Endometrial microvascular endothelial cells (primary cell): ENCODE measurements around the gene KCNJ18. TPM values are rescaled to one million over a fixed set of nuclear protein-coding genes. Genes with fewer than 3 reads are reported as not detected.
"Not testable (repeated sequence)": the region's sequence is repeated elsewhere in the genome, so short reads cannot be mapped to it uniquely, and the experiment has no call there.

ENCODE experiments used
- in situ Hi-C: cut with HindIII; loops from 2 replicates; pipeline ENCODE4 v1.10.0; 2017; ENCODE audit warnings: low sequenced_read_pairs, low pct_unique_long_range_greater_than_20kb; ENCODE audit errors: inconsistent ontology term
- total RNA-seq: library from RNA; depleted of rRNA; stranded (reverse); fragments of >200 nt; gene quantifications from one replicate; pipeline ENCODE4 v1.2.3, GENCODE V29; 2015; ENCODE audit errors: inconsistent ontology term

The KCNJ18 gene
- total RNA-seq = not detected

GRCh38 chr17:21691883-21692703 is at the start of gene KCNJ18:
TSS of gene KCNJ18 (plus strand) at chr17:21692523. CDS start at chr17:21702787, 10,264 bp downstream.
- in situ Hi-C loops = not testable (repeated sequence)

GRCh38 chr17:21648125-21648524 is 44.2 kb upstream of the KCNJ18 start:
- in situ Hi-C loops = not testable (repeated sequence)

- in situ Hi-C loops = not testable (repeated sequence)
Observed at GRCh38 chr17:21650043-21650442, 42.3 kb upstream of the KCNJ18 start.

DNA sequence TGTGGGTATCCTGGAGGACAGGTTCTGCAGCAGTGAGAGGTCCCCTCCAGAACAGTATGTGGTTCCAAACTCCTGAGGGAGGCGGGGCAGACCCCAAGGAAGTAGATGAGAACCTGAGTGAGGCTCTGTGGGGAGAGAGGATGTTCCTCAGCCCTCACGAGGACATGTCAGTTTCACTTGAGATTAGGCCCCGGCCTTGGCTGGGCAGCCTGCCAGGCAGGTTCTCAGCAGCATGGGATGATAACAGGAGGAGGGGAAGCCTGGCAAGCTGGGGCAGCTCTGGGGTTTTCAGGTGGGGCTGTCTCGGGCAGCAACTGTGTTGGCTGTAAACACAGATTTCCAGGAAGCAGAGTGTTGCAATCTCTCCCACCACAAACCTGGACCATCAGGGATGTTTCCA is 40.3 kb upstream of the KCNJ18 start:
- in situ Hi-C loops = not testable (repeated sequence)

- in situ Hi-C loops = not testable (repeated sequence)
Observed at GRCh38 chr17:21653211-21653610, 39.1 kb upstream of the KCNJ18 start.

DNA sequence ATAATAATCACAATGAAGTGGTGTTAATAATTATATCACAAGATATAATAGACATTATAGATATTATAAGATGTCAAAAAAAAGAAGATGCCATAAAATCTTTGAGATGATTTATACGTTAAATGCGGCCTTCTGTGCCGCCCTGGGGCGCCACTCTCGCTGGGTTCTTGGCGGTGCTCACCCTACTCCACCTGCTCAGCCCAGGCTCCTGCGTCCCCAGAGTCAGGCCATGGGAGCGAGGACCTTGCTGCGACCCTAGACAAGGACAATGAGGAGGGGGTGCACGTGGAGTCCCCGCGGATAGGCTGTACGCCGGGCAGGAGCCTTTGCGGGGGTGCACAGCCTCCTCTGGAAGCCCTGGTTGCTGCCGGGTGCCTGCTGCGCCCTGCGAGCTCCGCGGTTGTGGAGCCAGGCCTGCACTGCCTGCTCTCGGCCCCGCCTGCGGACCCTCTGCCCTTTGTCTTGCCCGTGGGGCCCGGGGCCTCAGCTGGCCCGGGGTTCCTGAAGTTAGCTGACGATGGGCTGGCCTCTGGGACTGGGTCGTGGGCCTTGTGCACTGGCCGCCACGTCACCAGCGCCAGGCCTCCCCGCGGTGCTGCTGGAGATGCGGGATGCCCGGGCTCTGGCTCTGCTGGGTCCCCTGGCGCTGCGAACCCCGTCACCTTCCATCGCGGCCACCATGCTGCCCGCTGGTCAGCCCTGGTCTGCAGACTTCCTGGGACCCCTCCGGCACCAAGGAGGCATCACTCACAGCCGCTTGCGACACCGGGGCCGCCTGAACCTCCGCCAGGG is 35.6 kb upstream of the KCNJ18 start:
- in situ Hi-C loops = not testable (repeated sequence)

GRCh38 chr17:21659635-21660034 is 32.7 kb upstream of the KCNJ18 start:
- in situ Hi-C loops = not testable (repeated sequence)

DNA sequence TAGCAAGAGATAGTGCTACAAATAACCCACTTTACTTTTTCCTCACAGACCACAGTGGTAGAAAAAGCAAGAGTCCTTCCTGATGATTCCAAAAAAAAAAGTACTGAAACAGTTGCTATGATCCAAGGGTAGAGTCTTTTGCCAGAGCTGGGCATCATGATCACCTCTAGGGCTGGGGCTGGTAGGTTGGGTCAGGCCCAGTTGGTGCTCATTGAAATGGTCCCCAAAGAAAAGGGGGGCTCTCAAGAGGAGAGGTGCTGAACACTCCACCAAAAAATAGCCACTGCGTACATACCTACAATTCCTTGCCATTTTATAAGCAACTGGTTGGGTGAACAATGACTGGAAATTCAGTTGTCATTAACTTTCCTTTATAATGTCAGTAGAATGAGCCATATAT is 30.9 kb upstream of the KCNJ18 start:
- in situ Hi-C loops = not testable (repeated sequence)

DNA sequence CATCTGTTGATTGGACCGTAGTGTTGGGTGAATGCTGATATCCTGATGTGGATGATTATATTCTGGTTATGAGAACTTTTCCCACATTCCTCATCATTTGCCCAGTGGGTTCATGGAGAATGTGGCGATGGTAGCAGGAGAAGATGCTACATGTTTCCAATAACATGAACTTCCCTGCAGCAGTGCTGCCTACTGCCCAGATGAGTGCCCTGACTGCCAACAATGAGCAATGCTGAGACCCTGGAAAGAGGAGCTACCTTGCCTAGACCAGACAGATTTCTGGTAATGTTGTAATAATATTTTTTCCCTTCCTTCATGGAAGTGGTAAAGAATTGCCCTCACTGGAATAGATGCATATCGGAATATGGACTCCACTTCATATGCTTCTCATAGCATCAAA is 29.2 kb upstream of the KCNJ18 start:
- in situ Hi-C loops = not testable (repeated sequence)

DNA sequence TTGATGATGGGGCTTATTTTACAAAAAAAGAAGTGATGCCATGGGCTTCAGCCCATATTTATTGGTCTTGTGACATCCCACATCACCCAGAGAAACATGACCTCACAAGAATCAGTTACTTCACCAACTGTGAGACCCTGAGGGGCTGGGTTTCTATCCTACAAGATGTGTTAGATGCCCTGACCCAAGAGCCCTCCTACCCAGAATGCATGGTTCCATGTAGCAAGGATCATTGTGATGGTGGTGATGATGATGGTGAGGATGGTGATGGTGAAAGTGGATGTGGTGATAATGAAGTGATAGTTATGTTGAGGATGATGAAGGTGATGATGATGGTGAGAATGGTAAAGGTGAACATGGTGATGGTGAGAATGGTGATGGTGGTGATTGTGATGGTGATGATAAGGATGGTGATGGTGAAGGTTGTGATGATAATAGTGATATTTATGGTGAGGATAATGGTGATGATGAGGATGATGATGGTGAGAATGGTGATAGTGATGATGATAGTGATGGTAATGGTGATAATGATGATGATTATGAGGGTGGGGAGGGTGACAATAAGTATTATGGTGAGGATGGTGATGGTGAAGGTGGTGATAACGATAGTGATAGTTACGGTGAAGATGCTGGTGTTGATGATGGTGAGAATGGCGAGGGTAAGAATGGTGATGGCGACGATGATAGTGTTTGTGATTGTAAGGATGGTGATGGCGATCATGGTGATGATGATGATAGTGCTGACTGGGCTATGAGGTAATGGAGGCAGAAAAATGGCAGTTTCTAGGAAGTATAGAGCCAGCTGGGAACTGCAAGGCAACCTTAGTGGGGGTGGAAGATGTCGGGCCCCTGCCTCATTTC is 28.5 kb upstream of the KCNJ18 start:
- in situ Hi-C loops = not testable (repeated sequence)

DNA sequence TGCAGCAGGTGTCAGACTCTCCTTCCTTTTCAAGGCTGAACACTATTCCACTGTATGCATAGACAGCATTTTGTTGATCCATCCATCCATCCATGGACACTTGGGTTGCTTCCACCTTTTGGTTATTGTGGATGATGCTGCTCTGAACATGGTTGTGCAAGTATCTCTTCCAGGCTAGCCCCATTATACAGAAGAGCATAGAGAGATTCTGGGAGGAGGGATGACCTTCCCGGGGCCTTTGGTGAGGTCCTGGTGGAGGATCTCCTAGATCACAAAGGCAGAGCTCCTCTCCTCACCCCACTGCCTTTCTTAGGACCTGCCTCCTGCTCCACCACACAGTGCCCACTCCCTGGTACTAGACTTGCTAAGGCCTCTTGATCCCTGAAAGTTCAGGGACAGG is 27.2 kb upstream of the KCNJ18 start:
- in situ Hi-C loops = not testable (repeated sequence)

GRCh38 chr17:21665935-21666493 is 26.3 kb upstream of the KCNJ18 start:
- in situ Hi-C loops = not testable (repeated sequence)

DNA sequence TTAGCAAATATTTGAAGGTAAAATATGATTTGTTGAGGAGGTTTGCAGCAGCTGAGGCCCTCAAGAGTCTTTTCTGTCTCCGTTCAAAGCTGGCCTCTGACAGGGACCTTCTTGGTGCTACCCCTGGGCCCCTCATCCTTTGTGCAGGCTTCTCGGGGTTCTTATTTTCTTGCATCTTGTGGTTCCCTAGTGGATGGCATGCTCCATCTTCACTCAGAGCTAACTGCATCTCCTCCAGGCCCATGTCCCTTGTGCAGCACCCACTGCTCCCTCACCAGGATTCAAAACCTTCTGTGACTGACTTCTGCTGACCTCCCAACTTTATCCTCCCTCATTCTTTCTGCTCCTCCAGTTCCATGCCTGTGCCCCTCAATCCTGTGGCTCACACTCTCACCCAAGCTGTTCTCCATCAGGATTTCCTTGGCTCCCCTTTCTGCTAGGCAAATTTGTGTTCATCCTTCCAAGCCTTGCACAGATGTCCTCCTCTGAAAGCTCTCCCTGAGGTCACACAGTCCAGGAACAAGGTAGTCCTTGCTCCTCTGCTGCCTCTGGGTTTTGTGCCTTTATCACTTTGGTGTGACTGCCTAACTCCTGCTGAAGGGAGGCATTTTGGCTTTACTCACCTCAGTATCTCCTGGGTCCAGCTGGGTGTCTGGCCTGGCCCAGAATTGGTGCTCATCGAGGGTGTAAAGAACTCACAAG is 25.5 kb upstream of the KCNJ18 start:
- in situ Hi-C loops = not testable (repeated sequence)

DNA sequence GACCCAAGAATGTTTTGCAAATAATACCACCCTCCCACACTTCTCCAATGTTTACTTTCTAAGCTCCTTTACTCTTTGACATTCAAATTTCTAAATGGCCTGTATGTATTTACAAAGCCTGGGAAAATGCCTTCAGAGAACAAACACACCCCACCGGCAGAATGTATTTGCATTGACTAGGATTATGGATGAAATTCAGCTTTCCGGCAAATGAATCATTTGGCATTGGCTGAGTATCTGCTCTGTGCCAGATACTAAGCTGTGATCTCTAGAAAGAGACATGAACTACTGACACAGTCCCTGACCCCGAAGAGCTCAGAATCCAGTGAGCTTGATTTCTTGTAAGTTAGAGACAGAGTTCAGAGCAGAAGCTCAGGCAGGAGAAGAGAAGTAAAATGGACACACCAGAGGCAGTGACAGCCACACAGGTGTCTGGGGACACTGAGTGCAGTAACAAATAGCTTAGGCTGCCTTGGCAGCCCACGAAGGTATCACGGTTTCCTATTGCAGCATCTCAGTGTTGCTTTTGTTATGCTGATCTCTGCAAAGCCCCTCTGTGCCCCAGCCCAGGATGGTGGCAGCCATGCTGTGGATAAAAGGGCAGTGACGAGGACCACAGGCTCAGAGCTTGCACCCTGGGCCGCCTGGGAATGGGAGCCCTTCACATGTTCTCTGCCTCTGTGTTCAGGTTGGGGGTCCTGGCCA is 24.8 kb upstream of the KCNJ18 start:
- in situ Hi-C loops = not testable (repeated sequence)

GRCh38 chr17:21668118-21668488 is 24.2 kb upstream of the KCNJ18 start:
- in situ Hi-C loops = not testable (repeated sequence)

DNA sequence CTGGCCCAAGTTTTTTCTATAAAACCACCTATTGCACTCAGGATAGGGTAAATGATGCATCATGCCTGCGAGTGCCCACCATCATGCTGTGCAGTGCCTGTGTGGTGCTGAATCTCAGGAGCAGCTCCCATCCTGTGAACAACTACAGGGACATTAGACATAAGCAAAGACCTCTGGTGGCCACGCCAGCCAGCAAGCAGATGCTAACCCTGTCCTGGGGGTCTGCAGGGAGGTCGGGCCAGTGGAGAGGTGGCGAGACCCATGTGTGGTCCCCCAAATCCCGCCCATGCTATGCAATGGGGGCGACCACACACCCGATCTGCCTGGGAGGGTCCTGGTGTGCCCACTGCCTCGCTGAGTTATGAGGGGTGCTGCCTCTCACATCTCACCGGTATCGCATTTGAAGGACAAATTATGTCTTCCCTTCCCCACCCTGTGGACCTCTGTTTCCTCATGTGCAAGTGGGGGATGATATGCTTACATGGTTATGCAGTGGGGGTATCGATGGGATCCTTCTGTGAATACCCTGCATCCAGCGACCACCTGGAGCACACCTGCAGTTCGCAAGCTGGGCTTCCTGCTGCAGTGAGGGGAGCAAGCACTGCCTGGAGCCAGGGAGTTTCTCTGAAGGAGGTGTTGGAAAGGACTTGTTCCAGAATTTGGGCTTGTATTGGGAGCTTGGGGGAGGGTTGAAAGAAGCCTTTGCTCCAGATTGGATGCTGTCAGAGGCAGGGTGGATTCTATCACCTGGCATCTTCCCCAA is 23.4 kb upstream of the KCNJ18 start:
- in situ Hi-C loops = not testable (repeated sequence)
